K562 treated with DMSO at 1 percent for 12 hours (cell line): ENCODE measurements around the gene SPDYE4. TPM values are rescaled to one million over a fixed set of nuclear protein-coding genes. Genes with fewer than 3 reads are reported as not detected.

Experiments
- total RNA-seq: library from RNA; unstranded; fragments of 300-600 nt; gene quantifications from 2 replicates; pipeline ENCODE4 v1.2.3, GENCODE V29; 2022; ENCODE audit not compliant: insufficient read depth

SPDYE4 gene
- not detected in 2 replicates for total RNA-seq

GRCh38 chr17:8758137-8758596, at the start of gene SPDYE4:
Gene SPDYE4 (minus strand): TSS chr17:8758546. CDS start chr17:8758382, 164 bp downstream.

GRCh38 chr17:8798846-8799569, 40.7 kb upstream of the SPDYE4 start, which contains the start of gene MFSD6L:
Gene MFSD6L (minus strand): TSS chr17:8799365. CDS start chr17:8799120, 245 bp downstream.

Other genes starting within 250 kb of the SPDYE4 start
- 9.6 and 31.3 TPM in 2 replicates for gene MYH10, start 127.8 kb downstream of the SPDYE4 start, total RNA-seq
- not detected in 2 replicates for gene CCDC42, start 13.7 kb downstream of the SPDYE4 start, total RNA-seq
- not detected in 2 replicates for gene MFSD6L, start 40.8 kb upstream of the SPDYE4 start, total RNA-seq
- not detected in 2 replicates for gene PIK3R6, start 109.1 kb upstream of the SPDYE4 start, total RNA-seq
- not detected in 2 replicates for gene PIK3R5, start 207.2 kb upstream of the SPDYE4 start, total RNA-seq